Daoy (cell line): ENCODE results near the gene PATE3. TPM values are rescaled to one million over a fixed set of nuclear protein-coding genes. Genes with fewer than 3 reads are reported as not detected.

Experiments used
- DNase-seq: peaks from one replicate; pipeline ENCODE4 v3.0.0-alpha.2; 2015; ENCODE audit warnings: low read depth
- total RNA-seq: library from RNA; depleted of rRNA; stranded (reverse); fragments of >200 nt; shearing (Covaris generic); gene quantifications from 2 replicates; pipeline ENCODE4 v1.2.3, GENCODE V29; 2014; rRNA removed

PATE3 gene, protein sequence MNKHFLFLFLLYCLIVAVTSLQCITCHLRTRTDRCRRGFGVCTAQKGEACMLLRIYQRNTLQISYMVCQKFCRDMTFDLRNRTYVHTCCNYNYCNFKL
- total RNA-seq = not detected in 2 replicates

DNA sequence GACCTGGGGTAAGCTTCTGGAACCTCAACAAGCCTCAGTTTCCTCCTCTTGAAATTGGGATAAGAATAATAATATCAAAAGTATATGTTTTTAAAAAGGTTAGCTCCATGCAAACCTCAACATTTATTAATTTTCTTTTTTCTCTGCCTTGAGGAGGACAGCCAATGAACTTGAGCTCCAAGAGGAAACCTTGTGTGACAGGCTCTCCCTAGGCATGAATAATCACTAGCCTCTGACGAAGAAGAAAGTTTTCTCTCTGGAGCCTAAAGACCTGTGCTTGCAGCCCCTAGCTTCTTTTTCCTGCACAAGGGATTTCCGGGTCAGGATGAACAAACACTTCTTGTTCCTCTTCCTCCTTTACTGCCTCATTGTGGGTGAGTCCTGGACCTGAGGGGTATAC, at the start of gene PATE3:
TSS of gene PATE3 (plus strand) at position 301 of the 400 bp plus-strand sequence. CDS start at position 326, 25 bp downstream.
- no peak for DNase-seq

DNA sequence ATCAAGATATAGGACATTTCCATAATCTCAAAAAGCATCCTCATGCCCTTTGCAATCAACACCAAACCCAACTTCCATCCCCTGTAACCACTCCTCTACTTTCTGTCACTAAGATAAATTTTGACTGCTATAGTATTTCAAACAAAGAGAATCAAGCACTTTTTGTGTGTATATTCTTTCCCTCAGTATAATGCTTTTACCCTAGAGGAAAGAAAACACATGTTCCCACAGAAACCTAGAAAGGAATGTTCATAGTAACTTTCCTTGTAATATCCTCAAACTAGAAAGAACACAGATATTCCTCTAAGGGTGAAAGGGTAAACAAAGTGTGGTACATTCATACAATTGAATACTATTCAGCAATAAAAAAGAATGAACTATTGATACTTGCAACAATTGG, 47.3 kb upstream of the PATE3 start:
- no peak for DNase-seq

DNA sequence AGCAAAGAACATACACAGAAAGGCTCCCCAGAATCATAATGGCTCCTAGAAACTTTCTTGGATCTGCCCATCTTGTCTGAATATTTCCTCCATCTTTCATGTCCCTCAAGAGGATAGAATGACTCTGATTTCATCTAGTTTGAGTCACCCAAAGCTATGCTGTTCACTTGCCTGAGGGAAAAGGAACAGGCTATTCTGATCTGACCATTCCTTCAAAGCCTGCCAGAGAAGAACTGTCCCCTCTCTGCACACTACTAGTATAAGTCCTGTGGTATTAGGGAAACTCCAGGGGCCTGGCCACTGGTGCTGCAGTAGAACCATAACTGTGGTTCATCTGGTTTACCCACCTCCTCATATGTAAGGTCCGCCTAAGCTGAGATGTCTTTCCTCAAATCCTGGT, 44.2 kb upstream of the PATE3 start:
- no peak for DNase-seq

DNA sequence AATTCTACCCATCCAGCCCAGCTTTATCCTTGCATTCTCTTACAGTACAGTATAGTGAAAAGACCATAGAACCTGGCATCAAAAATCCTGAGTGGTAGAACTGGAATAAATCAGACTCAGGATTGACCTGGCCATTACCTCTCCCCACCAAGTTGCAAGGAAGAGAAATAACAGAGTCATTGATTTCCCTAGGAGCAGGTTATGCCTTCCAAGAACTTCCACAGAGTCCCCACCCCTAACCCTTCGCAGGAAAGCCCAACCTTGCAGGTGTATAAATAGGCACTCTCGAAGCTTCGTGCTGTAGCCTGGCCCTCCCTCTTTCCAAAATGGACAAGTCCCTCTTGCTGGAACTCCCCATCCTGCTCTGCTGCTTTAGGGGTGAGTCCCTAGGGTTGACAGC, 41.9 kb upstream of the PATE3 start, which contains the start of gene PATE1:
TSS of gene PATE1 (plus strand) at position 301 of the 400 bp plus-strand sequence. CDS start at position 327, 26 bp downstream.
- no peak for DNase-seq

DNA sequence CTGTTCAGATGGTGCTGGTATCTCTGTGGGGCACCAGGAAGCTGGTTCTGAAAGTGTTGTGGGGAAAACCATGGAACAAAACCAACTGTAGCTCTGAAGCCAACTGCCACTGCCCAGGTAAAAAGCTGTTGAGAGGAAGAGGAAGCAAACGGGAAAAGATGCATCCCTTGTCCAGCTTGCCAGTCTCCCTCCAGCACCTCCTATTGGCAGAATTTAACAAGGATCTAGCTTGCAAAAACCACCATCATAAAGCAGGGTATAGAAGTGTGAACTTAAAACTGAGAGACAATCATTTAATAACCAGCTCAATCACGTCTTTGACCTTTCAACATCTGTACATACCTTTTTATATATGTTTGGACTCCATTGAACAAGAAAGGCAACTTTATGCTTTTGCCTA, 37.3 kb upstream of the PATE3 start:
- no peak for DNase-seq

DNA sequence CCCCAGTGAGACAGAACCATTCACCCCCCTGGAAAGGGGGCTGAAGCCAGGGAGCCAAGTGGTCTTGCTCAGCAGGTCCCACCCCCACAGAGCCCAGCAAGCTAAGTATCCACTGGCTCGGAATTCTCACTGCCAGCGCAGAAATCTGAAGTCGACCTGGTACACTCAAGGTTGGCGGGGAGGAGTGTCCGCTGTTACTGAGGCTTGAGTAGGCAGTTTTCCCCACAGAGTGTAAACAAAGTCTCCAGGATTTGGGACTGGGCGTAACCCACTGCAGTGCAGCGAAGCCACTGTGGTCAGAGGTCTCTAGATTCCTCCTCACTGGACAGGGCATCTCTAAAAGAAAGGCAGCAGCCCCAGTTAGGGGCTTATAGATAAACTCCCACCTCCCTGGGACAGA, 31.9 kb upstream of the PATE3 start:
- no peak for DNase-seq

DNA sequence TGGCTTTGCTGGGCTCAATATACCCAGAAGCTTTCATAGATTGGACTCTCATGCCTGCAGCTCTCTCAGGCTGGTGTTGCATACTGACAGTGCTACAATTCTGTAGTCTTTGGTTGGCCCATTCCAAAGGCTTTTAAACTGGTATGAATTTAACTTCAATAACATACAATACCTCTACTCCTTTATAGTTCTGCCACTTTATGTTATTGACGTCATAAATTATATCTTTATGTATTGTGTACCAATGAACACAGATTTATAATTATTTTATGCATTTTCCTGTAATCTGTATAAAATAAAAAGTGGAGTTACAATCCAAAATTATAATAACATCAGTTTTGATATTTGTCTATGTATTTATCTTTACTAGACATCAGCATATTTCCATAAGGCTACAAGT, 25.5 kb upstream of the PATE3 start:
- no peak for DNase-seq

DNA sequence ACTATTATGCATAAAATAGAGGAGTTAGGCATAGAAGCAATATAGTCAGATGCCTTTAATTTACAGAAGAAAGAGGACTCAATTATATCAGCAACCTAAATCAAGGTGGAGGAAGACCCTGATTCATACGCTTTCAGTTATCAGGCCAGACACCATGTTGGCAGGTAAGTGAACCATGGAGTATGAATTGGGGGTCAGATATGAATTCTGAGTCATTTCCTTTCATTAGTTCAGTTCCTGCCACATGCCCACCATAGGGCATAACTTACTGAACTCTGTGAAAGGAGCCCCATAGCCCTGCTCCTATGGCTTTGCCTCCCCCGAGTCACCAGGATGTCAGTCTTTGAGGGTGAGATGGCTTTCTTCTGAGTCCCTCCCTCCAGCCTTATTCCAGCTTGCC, 24.4 kb upstream of the PATE3 start:
- no peak for DNase-seq

DNA sequence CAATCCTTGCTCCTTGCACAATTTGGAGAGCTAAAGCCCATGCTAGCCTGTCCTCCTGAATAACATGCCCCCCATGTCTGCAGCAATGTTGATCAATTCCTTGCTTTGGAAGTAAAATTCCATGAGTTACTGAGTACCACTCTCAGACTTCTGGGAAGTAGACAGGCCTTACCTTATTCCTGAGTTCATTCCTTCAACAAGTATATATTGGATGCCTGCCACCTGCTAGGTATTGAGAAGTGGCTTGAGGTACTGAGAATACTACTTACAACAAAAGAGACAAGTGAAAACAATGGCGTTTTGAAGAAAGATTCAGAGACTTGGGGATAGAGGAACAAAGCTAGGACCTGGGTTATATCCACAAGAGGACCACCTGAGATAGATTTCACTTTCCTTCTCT, 21.7 kb upstream of the PATE3 start:
- DNase-seq = no peak

DNA sequence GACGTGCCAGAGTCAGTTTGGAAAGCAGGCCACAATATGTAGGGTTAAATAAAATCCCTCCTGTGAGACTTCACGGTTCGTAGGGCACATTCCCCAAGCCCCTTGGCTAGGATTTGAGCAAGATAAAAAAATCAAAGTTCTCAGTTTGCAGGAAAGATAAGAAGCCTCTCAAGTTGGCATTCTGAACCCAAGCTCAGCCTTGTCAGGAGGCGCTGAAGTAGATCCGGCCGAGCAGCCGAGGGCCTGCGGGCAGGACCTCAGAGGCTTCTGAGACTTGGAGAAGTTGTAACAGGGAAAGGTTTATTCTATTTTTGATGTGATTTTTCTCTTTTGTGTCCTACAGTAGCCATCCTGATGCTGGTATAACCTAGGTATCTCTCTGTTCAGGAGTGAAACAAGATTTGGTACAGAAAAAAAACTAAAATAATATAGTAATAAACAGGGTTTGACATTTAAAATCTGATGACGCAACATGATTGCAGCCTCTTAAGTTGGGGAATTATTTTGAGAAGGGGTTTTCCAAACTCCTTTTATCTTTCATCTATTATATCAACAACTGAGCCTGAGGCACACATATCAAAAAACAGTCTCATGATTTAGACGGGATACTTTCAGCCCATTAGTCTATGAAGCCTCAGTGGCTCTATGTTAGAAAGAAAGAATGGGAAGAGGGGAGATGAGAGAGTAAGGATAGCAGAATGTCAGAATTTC, 19.4 kb upstream of the PATE3 start:
- DNase-seq = no peak

DNA sequence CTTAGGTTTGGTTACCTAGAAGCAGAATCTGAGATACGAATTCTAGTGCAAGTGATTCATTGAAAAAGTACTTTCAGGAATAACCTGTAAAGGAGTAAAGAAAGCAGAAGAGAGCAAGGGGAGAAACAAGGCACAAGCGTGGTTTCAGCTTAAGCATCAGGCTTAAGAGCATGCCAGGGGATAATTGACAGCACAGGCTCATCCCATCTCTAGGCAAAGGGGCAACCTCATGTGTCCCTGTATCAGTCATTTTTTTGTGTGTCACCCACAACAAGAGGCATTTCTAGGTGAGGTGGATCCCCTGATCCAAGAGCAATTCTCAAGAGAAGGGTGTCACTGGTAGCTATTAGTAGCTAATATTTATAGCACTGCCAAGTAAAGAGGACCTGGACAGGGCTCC, 17.3 kb upstream of the PATE3 start:
- no peak for DNase-seq

DNA sequence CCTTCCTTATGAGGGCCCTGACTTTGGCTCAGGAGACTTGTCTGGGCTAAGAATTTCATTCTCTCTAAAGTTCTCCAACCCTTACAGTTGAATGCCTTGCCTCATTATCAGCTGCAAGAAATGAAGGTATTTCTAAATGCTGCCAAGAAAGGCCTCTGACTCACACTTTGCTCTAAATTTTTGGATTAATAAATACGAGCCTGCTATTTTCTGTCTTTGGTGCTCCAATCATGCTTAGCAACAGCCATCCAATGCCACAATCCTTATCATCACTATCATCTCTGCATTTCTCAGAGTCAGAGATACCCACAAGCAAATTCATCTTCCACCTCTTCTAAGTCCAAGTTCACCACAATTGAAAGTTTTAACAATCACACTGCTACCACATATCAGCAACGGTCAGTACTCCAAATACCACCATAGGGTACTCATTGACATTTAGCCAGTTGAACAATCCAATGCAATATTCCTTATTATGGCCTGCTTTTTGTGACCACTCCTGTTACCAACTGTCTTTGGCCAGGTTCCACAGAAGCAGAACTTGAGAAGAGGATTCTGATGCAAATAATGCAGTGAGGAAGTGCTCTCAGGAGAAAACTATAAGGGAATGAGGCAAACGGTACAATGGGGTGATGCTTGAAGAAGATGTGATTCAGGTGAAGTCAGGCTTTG, 15.0 kb upstream of the PATE3 start:
- DNase-seq = no peak

DNA sequence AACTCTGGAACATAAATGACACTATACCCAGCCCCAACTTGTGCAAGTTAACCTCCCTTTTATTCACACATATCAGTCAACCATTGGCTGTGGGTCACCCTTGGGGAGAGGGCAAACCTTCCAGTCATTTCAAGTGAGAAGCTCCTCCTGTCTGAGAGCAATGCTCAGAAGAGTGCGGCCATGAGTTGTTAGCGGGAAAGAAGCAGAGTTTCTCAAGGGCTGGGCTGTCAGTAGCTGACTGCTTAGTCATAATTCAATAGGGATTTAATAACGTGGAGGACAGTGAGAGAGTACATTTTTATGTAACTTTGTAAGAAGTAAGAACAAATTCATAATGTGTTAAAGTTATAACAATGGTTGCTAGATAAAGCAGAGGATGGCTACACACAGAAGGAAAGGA, 14.4 kb upstream of the PATE3 start:
- no peak for DNase-seq

DNA sequence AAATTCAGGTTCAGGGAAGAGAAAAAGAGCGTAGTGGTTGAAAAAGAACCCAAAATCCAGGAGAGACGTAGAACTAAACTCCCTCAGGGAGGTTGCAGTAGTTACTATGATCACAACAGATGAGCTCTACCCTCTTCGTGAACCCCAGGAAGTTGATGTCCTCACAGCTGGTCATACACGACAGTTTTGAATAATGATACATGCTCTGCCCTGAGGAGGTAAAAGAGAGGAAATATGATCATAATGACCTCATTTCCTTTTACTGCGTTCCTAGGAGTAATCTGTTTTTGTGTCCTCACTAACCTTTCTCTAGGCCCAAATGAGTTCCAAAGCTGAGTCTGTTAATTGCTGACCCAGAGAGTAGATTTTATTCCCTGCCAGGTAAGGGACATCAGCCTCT, 10.6 kb upstream of the PATE3 start:
- DNase-seq = peak; percentile 12

DNA sequence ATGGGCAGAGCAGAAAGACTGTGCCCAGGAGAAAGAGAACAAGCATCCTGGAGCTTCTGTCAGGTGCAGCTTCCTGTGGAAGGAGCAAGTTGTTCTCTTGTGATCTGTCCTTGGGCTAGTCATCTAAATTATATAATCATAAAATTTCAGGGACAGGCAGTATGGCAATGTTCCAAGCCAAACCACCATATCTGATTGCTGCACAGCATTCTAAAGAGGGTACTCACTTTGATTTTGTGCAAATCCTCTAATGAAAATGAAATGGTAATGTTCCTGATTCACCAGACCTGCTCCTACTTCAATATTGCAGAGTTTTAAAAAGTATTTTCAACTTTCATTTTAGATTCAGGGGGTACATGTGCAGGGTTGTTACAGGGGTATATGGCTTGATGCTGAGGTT, 9.2 kb upstream of the PATE3 start, which contains the start of gene PATE2:
TSS of gene PATE2 (minus strand) at position 101 of the 400 bp plus-strand sequence. CDS start at position 46, 55 bp downstream.
- no peak for DNase-seq

DNA sequence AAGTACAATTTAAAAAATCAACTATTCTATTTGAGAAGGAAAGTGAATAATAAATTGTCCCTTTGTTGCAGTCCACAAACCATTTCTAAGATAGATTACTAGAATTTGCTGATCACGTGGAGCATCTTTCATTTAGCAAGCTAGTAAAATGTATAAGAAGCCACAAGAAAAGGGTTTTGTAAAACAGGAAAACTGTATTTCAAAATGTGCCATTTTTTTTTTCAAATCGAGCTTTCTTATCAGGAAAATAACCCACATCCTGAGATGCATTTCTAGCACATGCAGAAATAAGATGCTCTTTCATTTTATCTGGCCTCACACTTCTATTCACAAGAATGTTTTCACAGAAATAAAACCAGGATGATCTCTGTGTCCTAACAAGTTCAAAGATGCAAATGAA, 3.2 kb upstream of the PATE3 start:
- DNase-seq = no peak

DNA sequence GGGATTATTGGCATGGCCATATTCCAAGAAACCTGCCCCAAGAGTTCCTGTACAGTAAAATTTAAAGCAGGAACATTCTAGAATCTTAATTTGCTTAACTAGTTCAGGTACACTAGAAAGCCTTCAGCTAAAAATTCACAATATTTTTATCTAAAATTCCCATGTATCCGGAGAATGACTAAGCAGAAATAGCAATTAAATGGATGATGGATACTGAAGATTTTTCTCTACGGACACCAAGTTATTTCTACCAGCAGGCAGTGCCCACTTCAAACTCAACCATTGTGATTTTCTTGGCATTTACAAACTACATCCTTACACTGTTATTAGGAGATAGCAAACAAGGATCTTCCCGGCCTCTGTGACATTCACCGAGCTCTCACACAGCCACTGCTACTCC, 2.9 kb downstream of the PATE3 start:
- DNase-seq = no peak

DNA sequence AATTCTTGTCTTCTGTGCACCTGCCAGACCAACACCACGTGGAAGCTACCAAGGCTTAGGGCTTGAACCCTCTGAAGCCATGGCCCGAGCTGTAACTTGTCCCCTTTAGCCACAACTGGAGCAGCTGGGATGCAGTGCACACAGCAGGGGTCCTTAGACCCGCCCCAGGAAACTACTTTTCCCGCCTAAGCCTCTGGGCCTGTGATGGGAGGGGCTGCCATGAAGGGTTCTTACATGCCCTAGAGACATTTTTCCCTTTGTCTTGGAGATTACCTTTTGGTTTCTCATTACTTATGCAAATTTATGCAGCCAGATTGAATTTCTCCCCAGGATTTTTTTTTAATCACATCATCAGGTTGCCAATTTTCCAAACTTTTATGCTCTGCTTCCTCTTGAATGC, 9.7 kb downstream of the PATE3 start:
- DNase-seq = no peak

DNA sequence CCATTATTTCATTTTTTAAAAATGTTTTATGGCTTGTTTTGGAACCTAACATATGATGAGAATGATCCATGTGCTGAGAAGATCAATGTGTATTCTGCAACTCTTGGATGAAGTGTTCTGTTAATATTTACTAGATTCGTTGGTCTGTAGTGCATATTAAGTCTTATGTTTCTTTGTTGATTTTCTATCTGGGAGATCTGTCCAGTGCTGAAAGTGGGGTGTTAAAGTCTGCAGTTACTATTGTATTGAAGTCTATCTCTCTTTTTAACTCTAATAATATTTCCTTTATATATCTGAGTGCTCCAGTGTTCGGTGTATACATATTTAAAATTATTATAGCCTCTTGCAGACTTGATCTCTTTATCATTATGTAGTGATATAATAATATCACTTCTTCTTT, 11.9 kb downstream of the PATE3 start:
- DNase-seq = no peak

DNA sequence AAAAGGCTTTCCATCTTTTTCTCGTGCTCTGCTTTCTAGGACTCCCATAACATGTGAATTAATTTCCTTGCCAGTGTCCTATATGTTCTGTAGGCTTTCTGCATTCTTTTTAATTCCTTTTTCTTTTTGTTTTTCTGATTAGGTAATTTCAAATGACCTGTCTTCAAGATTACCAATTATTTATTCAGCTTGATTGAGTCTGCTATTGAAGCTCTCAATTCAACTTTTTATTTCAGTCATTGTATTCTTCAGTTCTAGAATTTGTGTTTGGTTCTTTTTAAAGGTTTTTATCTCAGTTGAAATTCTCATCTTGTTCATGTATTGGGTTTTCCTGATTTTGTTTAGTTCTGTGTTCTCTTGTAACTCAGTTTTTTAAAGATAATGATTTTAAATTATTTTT, 14.5 kb downstream of the PATE3 start:
- DNase-seq = no peak

DNA sequence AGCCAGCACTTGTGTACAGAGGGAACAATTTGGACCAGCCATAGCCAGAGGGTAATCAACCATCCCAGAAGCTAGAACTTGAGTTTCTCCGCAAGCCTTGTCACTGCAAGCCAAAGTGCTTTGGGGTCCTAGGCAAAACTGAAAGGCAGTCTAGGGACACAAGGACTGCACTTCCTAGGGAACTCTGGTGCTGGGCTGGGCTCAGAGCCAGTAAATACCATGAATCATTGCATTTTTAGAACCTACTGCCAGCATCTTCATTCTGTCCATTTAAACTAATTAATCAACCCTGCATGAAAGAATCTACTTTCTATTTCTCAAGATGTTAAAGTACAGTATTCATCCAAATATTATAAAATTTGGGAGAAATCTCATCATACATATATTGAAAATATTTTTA, 20.0 kb downstream of the PATE3 start:
- DNase-seq = peak; percentile 8

DNA sequence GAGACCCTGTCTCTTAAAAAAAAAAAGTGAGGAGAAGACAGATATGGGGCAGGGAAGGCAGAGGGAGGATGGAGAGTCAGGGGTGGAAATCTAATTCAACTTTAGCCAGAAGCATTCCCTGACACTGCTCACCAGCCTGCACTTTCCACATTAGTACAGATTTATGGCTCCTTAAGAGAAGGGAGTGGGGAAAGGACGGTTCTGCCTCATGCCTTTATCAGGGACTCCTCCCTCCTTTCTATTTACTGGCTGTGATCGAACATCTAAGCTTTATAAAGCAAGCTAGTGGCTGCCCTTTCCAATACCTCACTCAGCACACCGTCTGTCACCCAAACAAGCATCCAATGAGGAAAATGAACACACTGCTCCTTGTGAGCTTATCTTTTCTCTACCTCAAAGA, 45.1 kb downstream of the PATE3 start, which contains the start of gene PATE4:
TSS of gene PATE4 (plus strand) at position 301 of the 400 bp plus-strand sequence. CDS start at position 345, 44 bp downstream.
- no peak for DNase-seq

DNA sequence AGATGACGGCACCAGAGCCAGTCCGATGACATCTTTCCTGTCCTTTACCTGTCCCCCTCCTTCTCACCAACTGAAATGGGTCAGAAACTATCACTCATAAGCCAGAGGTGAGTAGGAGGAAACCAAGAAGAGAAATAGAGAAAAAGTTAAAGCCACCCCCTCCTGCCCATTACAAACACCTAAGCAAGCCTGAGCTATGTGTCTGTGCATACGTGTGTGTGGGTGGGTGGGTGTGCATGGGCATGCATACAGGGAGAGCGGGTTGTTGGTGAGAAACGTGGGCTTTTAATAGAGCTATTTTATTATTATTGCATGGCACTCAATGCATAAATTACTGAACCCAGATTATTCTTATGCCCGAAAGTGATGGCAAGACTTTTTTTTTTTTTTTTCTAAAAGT, 47.8 kb downstream of the PATE3 start:
- DNase-seq = no peak
